ENCODE measurements around the gene RAB26. TPM values are rescaled to one million over a fixed set of nuclear protein-coding genes. Genes with fewer than 3 reads are reported as not detected.

RAB26 gene, protein sequence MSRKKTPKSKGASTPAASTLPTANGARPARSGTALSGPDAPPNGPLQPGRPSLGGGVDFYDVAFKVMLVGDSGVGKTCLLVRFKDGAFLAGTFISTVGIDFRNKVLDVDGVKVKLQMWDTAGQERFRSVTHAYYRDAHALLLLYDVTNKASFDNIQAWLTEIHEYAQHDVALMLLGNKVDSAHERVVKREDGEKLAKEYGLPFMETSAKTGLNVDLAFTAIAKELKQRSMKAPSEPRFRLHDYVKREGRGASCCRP
- 0.48 and 1.7 TPM in 2 replicates for total RNA-seq

DNA sequence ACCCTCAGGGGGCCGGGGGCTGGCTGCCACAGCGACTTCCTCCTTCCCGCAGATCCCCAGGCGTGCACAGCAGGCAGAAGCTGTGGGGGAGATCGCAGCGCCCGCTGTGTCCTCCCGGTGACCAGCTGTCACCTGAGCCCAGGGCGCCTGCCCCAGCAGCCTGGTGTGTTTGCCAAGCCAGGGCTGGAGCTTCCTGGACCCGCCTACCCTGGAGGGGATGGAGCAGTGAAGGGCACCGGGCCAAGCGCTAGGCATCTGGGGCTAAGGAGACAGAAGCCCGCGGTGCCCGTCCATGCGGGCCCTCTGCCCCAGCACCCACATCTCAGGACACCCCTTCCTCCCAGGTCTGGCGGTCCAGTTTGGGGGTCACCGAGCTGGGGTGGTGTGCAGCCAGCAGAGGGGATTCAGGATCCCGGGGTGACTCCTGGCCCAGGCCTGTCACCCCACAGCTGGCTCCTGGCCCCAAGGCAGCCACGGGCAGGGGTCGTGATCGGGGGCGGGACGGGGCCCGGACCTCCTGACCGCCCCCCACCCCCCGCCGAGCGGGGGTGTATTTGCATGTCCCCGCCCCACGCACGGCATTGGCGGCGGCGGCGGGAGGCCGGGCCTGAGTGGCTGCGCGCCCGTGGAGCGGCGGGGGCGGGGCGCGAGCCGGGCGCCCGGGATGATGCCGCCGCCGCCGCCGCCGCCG, at the start of gene RAB26:
Gene RAB26 (plus strand): TSS at position 645 of the 691 bp plus-strand sequence. CDS start 159 bp downstream, outside the sequence.

GRCh38 chr16:2135770-2136490, 12.5 kb upstream of the RAB26 start, which contains the start of gene PKD1:
Gene PKD1, minus strand, starts transcription at chr16:2135898. Its CDS starts 209 bp downstream, at chr16:2135689.

DNA sequence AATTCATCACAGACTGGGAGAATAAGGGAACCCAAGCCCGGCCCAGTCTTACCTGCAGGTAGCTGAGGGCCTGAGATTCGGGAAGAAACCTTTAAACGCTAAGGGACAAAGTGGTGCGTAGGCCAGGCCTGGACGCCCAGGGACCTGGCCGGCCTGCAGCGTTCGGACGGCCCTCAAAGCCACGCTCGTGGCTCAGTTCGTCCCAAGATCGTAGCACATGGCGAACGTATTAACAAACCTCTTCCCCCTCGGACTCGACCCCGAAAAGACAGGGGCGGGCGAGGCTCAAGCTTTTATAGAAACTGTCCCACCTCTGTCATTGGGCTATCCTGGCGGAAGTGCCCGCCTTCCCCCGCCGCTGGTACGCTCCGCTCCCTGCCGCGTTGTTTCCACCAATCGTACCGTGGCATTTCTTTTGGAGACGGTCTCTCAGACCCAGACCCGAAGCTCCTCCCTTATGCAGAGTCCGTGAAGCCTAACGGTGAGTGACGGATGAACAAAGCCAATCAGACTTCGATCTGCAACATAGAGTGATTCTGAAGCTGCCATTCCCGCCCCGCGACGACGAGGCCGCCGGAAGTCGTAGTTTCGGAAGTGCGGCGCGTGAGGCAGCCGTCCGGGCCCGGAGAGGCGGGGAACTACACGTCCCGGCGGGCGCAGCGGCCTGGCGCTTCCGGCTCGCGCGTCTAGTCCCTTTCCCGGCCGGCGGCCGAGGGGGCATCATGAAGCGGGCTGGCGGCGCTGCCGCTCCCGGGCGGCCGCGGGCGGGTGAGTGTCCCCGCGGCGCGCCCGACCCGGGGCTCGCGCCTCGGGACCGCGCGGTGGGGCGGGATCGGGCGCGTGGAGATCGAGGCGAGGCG, 6.9 kb downstream of the RAB26 start, which contains the start of gene TRAF7:
Gene TRAF7 (plus strand): TSS at position 692 of the 860 bp plus-strand sequence. CDS start 8,139 bp downstream, outside the sequence.

DNA sequence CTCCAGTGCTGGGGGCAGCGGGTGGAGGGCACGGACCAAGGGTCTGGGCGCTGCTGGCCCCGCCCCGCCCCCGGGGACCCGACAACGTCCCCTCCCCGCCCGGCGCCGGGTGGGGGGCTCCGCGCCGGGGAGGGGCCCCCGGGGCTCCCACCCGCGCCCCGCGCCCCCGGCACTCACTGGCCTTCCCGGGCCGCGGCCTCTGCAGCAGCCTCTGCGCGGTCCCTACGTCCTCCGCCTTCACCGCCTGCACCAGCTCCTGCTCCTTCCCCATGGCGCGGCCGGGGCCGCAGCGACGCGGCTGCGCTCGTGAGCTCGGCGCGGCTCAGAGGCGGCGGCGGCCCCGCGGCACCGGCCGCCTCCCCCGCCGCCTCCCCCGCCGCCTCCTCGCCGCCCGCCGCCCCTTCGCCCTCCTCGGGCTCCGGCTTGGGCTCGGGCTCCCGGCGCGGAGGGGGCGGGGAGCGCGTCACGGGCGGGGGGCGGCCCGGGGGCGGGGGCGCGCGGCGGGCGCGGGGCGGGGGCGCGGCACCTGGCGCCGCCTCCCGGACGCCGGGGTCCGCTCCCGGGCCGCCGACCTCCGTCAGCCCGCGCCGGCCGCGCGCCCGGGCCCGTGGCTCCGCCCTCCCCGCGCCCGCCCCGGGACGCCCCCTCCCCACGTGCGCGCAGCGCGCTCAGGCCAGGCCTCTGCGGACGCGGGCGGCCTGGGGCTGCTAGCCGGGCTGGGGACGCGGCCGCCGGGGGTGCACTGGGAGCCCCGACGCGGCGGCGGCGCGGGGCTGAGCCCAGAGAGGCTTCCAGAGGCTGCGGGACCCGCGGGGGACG, 47.9 kb downstream of the RAB26 start, which contains the start of gene CASKIN1:
Gene CASKIN1 (minus strand): TSS at position 444 of the 819 bp plus-strand sequence. CDS start 173 bp downstream, at position 271.

Other genes with a start within 250 kb of the RAB26 start
- gene HS3ST6, start 230.2 kb upstream of the RAB26 start, total RNA-seq, result 0.24 TPM in 1 of 2 replicates, not detected in the other
- 0.85 and 1.9 TPM in 2 replicates for gene MSRB1, start 205.4 kb upstream of the RAB26 start, total RNA-seq
- 0.24 TPM in 1 of 2 replicates, not detected in the other for gene RPL3L, start 193.9 kb upstream of the RAB26 start, total RNA-seq
- gene NDUFB10, start 189.1 kb upstream of the RAB26 start, total RNA-seq, result 114 and 124 TPM in 2 replicates
- gene RPS2, start 183.8 kb upstream of the RAB26 start, total RNA-seq, result 2,434 and 3,731 TPM in 2 replicates
- 0.85 TPM in 1 of 2 replicates, not detected in the other for gene RNF151, start 181.8 kb upstream of the RAB26 start, total RNA-seq
- 65.9 and 82.9 TPM in 2 replicates for gene TBL3, start 176.6 kb upstream of the RAB26 start, total RNA-seq
- gene NOXO1, start 167.2 kb upstream of the RAB26 start, total RNA-seq, result 1.2 and 2.6 TPM in 2 replicates
- gene GFER, start 164.4 kb upstream of the RAB26 start, total RNA-seq, result 8.9 and 24.9 TPM in 2 replicates
- gene SYNGR3, start 158.7 kb upstream of the RAB26 start, total RNA-seq, result 4.7 and 4.8 TPM in 2 replicates
- 28.0 and 31.8 TPM in 2 replicates for gene ZNF598, start 138.8 kb upstream of the RAB26 start, total RNA-seq
- gene NPW, start 128.8 kb upstream of the RAB26 start, total RNA-seq, result under 0.01 and 1.4 TPM in 2 replicates
- gene NHERF2, start 121.7 kb upstream of the RAB26 start, total RNA-seq, result 12.8 and 17.1 TPM in 2 replicates
- gene NTHL1, start 100.8 kb upstream of the RAB26 start, total RNA-seq, result 32.8 and 45.6 TPM in 2 replicates
- 30.6 and 31.3 TPM in 2 replicates for gene TSC2, start 100.6 kb upstream of the RAB26 start, total RNA-seq
- 74.2 and 96.1 TPM in 2 replicates for gene PKD1, start 12.7 kb upstream of the RAB26 start, total RNA-seq
- 60.2 and 78.9 TPM in 2 replicates for gene TRAF7, start 7.2 kb downstream of the RAB26 start, total RNA-seq
- gene CASKIN1, start 48.0 kb downstream of the RAB26 start, total RNA-seq, result 0.43 and 0.96 TPM in 2 replicates
- 19.2 and 26.0 TPM in 2 replicates for gene MLST8, start 56.8 kb downstream of the RAB26 start, total RNA-seq
- gene BRICD5, start 62.2 kb downstream of the RAB26 start, total RNA-seq, result 0.24 and 1.3 TPM in 2 replicates
- gene PGP, start 66.2 kb downstream of the RAB26 start, total RNA-seq, result 14.5 and 19.0 TPM in 2 replicates
- gene E4F1, start 75.0 kb downstream of the RAB26 start, total RNA-seq, result 26.0 and 32.0 TPM in 2 replicates
- not detected in 2 replicates for gene DNASE1L2, start 87.8 kb downstream of the RAB26 start, total RNA-seq
- gene ECI1, start 103.0 kb downstream of the RAB26 start, total RNA-seq, result 51.8 and 119 TPM in 2 replicates
- 79.5 and 80.2 TPM in 2 replicates for gene RNPS1, start 119.5 kb downstream of the RAB26 start, total RNA-seq
- 0.43 and 3.9 TPM in 2 replicates for gene ABCA3, start 192.1 kb downstream of the RAB26 start, total RNA-seq

All from tracheal epithelial cell (primary cell).